ENCODE results near the gene OR4C16. TPM values are rescaled to one million over a fixed set of nuclear protein-coding genes. Genes with fewer than 3 reads are reported as not detected.

The OR4C16 gene
- polyA plus RNA-seq, 1 donor (not counting 4 experiments of a cell fraction or from before 2014, with no cell fraction given) = not detected

DNA sequence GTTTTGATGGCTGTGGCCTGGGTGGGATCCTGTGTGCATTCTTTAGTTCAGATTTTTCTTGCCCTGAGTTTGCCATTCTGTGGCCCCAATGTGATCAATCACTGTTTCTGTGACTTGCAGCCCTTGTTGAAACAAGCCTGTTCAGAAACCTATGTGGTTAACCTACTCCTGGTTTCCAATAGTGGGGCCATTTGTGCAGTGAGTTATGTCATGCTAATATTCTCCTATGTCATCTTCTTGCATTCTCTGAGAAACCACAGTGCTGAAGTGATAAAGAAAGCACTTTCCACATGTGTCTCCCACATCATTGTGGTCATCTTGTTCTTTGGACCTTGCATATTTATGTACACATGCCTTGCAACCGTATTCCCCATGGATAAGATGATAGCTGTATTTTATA is 620 bp downstream of the OR4C16 start:
- no peak overlapping the region for H3K4me3 ChIP-seq (ENCODE audit: control insufficient read depth in 2 of 3, extremely low read depth in 1 of 3, insufficient read depth in 2 of 3, low read depth in 1 of 3, low read length in 3 of 3)
- H3K79me2 ChIP-seq (ENCODE audit: control insufficient read depth, insufficient read depth, low read length) = no peaks in the 10 kb centered on the region
- no peak overlapping the region for H3K4me2 ChIP-seq (ENCODE audit: control insufficient read depth, extremely low read depth, insufficient read depth, low read depth, low read length)
- DNase-seq (ENCODE audit: low read depth, low spot score) (no peak), FAIRE-seq (no peak)
- peaks cover 3% of the 10 kb centered on the region for H3K9me3 ChIP-seq (ENCODE audit: control insufficient read depth, low read depth, low read length)
- H3K4me1 ChIP-seq (ENCODE audit: control insufficient read depth, extremely low read depth, insufficient read depth, low read length) = no peaks in the 10 kb centered on the region
- no peaks in the 10 kb centered on the region for H4K20me1 ChIP-seq (ENCODE audit: control insufficient read depth, extremely low read depth, insufficient read depth, low read length)
- no peaks in the 10 kb centered on the region for H3K36me3 ChIP-seq (ENCODE audit: control insufficient read depth in 2 of 2, extremely low read depth in 1 of 2, insufficient read depth in 2 of 2, low read length in 2 of 2)
- no peaks in the 10 kb centered on the region for H3K9me1 ChIP-seq (ENCODE audit: control insufficient read depth, extremely low read depth, insufficient read depth, low read length)
- H2AFZ ChIP-seq (ENCODE audit: control insufficient read depth, low read length) = no peak overlapping the region
- no peak for TF ChIP-seq EZH2 (IDR thresholded peaks at IDR 0.05; ENCODE audit: low read length)
- TF ChIP-seq, protein P1, sequence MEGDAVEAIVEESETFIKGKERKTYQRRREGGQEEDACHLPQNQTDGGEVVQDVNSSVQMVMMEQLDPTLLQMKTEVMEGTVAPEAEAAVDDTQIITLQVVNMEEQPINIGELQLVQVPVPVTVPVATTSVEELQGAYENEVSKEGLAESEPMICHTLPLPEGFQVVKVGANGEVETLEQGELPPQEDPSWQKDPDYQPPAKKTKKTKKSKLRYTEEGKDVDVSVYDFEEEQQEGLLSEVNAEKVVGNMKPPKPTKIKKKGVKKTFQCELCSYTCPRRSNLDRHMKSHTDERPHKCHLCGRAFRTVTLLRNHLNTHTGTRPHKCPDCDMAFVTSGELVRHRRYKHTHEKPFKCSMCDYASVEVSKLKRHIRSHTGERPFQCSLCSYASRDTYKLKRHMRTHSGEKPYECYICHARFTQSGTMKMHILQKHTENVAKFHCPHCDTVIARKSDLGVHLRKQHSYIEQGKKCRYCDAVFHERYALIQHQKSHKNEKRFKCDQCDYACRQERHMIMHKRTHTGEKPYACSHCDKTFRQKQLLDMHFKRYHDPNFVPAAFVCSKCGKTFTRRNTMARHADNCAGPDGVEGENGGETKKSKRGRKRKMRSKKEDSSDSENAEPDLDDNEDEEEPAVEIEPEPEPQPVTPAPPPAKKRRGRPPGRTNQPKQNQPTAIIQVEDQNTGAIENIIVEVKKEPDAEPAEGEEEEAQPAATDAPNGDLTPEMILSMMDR (optimal IDR thresholded peaks at IDR 0.05 in 1 of 3, IDR thresholded peaks at IDR 0.05 in 1 of 3, conservative IDR thresholded peaks at IDR 0.05 in 1 of 3; ENCODE audit: extremely low read depth in 1 of 3, insufficient read depth in 2 of 3, low read length in 3 of 3) = no peak
- H3K27me3 ChIP-seq (ENCODE audit: control insufficient read depth, extremely low read depth, insufficient read depth, low read length) = no peaks in the 10 kb centered on the region
- no peak overlapping the region for H3K9ac ChIP-seq (ENCODE audit: control insufficient read depth, extremely low read depth, insufficient read depth, low read length)
- dilution Hi-C loops (cut with MboI; ENCODE audit: extremely low pct_ligation_motif_present, low sequenced_read_pairs) = no loop called here
- no peak overlapping the region for H3K27ac ChIP-seq (ENCODE audit: control insufficient read depth, insufficient read depth, low read length)

DNA sequence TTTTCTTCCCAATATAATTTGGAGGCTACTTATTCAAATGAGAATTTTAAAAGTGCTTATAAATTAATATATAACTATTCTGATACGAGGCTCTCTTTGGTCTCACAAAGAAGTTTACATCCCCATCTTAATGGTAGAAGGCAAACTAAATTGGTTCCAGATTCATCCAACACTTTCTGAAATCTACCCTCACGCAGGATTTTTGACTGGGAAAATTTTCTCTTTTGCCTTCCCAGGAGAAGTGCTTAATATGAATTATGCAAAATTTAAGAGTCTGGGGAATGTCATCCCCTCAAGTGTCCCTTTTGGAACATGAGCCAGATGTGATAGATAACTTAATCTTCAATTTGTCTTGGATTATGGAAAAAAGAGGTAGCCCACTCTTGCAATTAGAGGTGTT is 35.6 kb downstream of the OR4C16 start, which contains the start of gene OR4C11:
TSS of gene OR4C11 (minus strand) at position 101 of the 400 bp plus-strand sequence. CDS start 3,272 bp downstream, outside the sequence.
- H3K9me1 ChIP-seq (ENCODE audit: control insufficient read depth, extremely low read depth, insufficient read depth, low read length) = no peaks in the 10 kb centered on the region
- no peak for DNase-seq (ENCODE audit: low read depth, low spot score)
- peaks cover 2% of the 10 kb centered on the region for H3K9me3 ChIP-seq (ENCODE audit: control insufficient read depth, low read depth, low read length)
- no peak within 1 kb of the TSS for H2AFZ ChIP-seq (ENCODE audit: control insufficient read depth, low read length)
- H3K27ac ChIP-seq (ENCODE audit: control insufficient read depth, insufficient read depth, low read length) = no peak within 1 kb of the TSS
- H3K79me2 ChIP-seq (ENCODE audit: control insufficient read depth, insufficient read depth, low read length) = no peaks in the 10 kb centered on the region
- dilution Hi-C loops (cut with MboI; ENCODE audit: extremely low pct_ligation_motif_present, low sequenced_read_pairs) = no loop called here
- H3K9ac ChIP-seq (ENCODE audit: control insufficient read depth, extremely low read depth, insufficient read depth, low read length) = no peak within 1 kb of the TSS
- TF ChIP-seq EZH2 (IDR thresholded peaks at IDR 0.05; ENCODE audit: low read length) = no peak
- TF ChIP-seq, protein P1 (optimal IDR thresholded peaks at IDR 0.05 in 1 of 3, IDR thresholded peaks at IDR 0.05 in 1 of 3, conservative IDR thresholded peaks at IDR 0.05 in 1 of 3; ENCODE audit: extremely low read depth in 1 of 3, insufficient read depth in 2 of 3, low read length in 3 of 3) = no peak
- FAIRE-seq = no peak
- H3K4me1 ChIP-seq (ENCODE audit: control insufficient read depth, extremely low read depth, insufficient read depth, low read length) = no peaks in the 10 kb centered on the region
- no peaks in the 10 kb centered on the region for H3K27me3 ChIP-seq (ENCODE audit: control insufficient read depth, extremely low read depth, insufficient read depth, low read length)
- no peak within 1 kb of the TSS for H3K4me3 ChIP-seq (ENCODE audit: control insufficient read depth in 2 of 3, extremely low read depth in 1 of 3, insufficient read depth in 2 of 3, low read depth in 1 of 3, low read length in 3 of 3)
- H4K20me1 ChIP-seq (ENCODE audit: control insufficient read depth, extremely low read depth, insufficient read depth, low read length) = no peaks in the 10 kb centered on the region
- no peak within 1 kb of the TSS for H3K4me2 ChIP-seq (ENCODE audit: control insufficient read depth, extremely low read depth, insufficient read depth, low read depth, low read length)
- H3K36me3 ChIP-seq (ENCODE audit: control insufficient read depth in 2 of 2, extremely low read depth in 1 of 2, insufficient read depth in 2 of 2, low read length in 2 of 2) = no peaks in the 10 kb centered on the region

Other genes starting within 250 kb of the OR4C16 start
- not detected in 3 replicates for gene OR4A16, start 228.9 kb upstream of the OR4C16 start, polyA plus RNA-seq
- not detected in 3 replicates for gene OR4A15, start 204.2 kb upstream of the OR4C16 start, polyA plus RNA-seq
- gene OR4C15, start 17.7 kb upstream of the OR4C16 start, polyA plus RNA-seq = not detected in 3 replicates
- gene OR4C11, start 35.5 kb downstream of the OR4C16 start, polyA plus RNA-seq = not detected in 3 replicates
- not detected in 3 replicates for gene OR4P4, start 63.0 kb downstream of the OR4C16 start, polyA plus RNA-seq
- gene OR4S2, start 76.2 kb downstream of the OR4C16 start, polyA plus RNA-seq = not detected in 3 replicates
- gene OR4C6, start 90.1 kb downstream of the OR4C16 start, polyA plus RNA-seq = not detected in 3 replicates
- gene OR5D13, start 201.3 kb downstream of the OR4C16 start, polyA plus RNA-seq = not detected in 3 replicates
- not detected in 3 replicates for gene OR5D14, start 223.4 kb downstream of the OR4C16 start, polyA plus RNA-seq
- not detected in 3 replicates for gene OR5L1, start 239.2 kb downstream of the OR4C16 start, polyA plus RNA-seq
- gene OR5D18, start 247.5 kb downstream of the OR4C16 start, polyA plus RNA-seq = not detected in 3 replicates